Keratinocyte (primary cell): ENCODE data around the gene TMEM107. TPM values are rescaled to one million over a fixed set of nuclear protein-coding genes. Genes with fewer than 3 reads are reported as not detected.

Experiments used
- DNase-seq: peaks from one replicate; pipeline ENCODE4 v3.0.0-alpha.2; 2011; ENCODE audit warnings: low read depth, missing footprints, low spot score
- FAIRE-seq: peaks from 2 replicates; lab custom pipeline; 2011; peaks lifted over from hg19 to GRCh38; lab: Jason Lieb, UNC
- H2AFZ ChIP-seq: 2 replicates; pipeline ENCODE4 v1.6.0; 2012; ENCODE audit warnings: low read length, control low read depth, inconsistent platforms; ENCODE audit not compliant: control insufficient read depth
- H3K27ac ChIP-seq: 2 replicates; pipeline ENCODE4 v1.5.1; 2011; ENCODE audit warnings: low read length; ENCODE audit not compliant: control insufficient read depth, insufficient read depth
- H3K27me3 ChIP-seq: 3 replicates; pipeline ENCODE4 v1.6.0; 2011; ENCODE audit warnings: low read length; ENCODE audit not compliant: control insufficient read depth, insufficient read depth; ENCODE audit errors: extremely low read depth
- H3K36me3 ChIP-seq, 2 experiments: 2 replicates in 1 of 2; 3 replicates in 1 of 2; pipeline ENCODE4 v1.5.1; 2011; ENCODE audit warnings: low read length in 2 of 2, mild to moderate bottlenecking in 1 of 2; ENCODE audit not compliant: control insufficient read depth in 2 of 2, insufficient read depth in 2 of 2; ENCODE audit errors: extremely low read depth in 1 of 2
- H3K4me1 ChIP-seq: 3 replicates; pipeline ENCODE4 v1.5.1; 2011; ENCODE audit warnings: low read length; ENCODE audit not compliant: control insufficient read depth, insufficient read depth; ENCODE audit errors: extremely low read depth
- H3K4me2 ChIP-seq: 3 replicates; pipeline ENCODE4 v1.6.0; 2011; ENCODE audit warnings: low read depth, low read length; ENCODE audit not compliant: control insufficient read depth, insufficient read depth; ENCODE audit errors: extremely low read depth
- H3K4me3 ChIP-seq, 3 experiments: fragments of 200-600 bp in 1 of 3; sonication (generic) in 1 of 3; 2 replicates in 2 of 3; 3 replicates in 1 of 3; pipeline ENCODE4 v1.5.1; 2011 to 2016; ENCODE audit warnings: low read length in 3 of 3, mild to moderate bottlenecking in 3 of 3, control low read depth in 2 of 3, inconsistent platforms in 1 of 3, low read depth in 1 of 3, mixed read lengths in 1 of 3, mixed run types in 1 of 3, moderate library complexity in 1 of 3; ENCODE audit not compliant: control insufficient read depth in 2 of 3, insufficient read depth in 2 of 3; ENCODE audit errors: extremely low read depth in 1 of 3
- H3K79me2 ChIP-seq: 2 replicates; pipeline ENCODE4 v1.6.0; 2012; ENCODE audit warnings: low read length; ENCODE audit not compliant: control insufficient read depth, insufficient read depth
- H3K9ac ChIP-seq: 3 replicates; pipeline ENCODE4 v1.6.0; 2011; ENCODE audit warnings: low read length; ENCODE audit not compliant: control insufficient read depth, insufficient read depth; ENCODE audit errors: extremely low read depth
- H3K9me1 ChIP-seq: 3 replicates; pipeline ENCODE4 v1.6.0; 2011; ENCODE audit warnings: low read length; ENCODE audit not compliant: control insufficient read depth, insufficient read depth; ENCODE audit errors: extremely low read depth
- H3K9me3 ChIP-seq: 2 replicates; pipeline ENCODE4 v1.5.1; 2012; ENCODE audit warnings: low read depth, low read length; ENCODE audit not compliant: control insufficient read depth
- H4K20me1 ChIP-seq: 3 replicates; pipeline ENCODE4 v1.6.0; 2011; ENCODE audit warnings: low read length; ENCODE audit not compliant: control insufficient read depth, insufficient read depth; ENCODE audit errors: extremely low read depth
- EZH2 ChIP-seq: IDR thresholded peaks from one replicate; pipeline ENCODE4 v1.6.1; 2012; ENCODE audit warnings: inconsistent platforms, mild to moderate bottlenecking, low read length, moderate library complexity
- dilution Hi-C: fragments of 300-500 bp; cut with MboI; formaldehyde crosslinking; loops from one replicate; pipeline ENCODE4 v1.7.0; 2020; ENCODE audit warnings: low sequenced_read_pairs; ENCODE audit not compliant: extremely low pct_ligation_motif_present
- polyA plus RNA-seq, 5 experiments: library from polyadenylated mRNA; depleted of rRNA in 3 of 5; stranded (reverse) in 3 of 5; stranded (forward) in 1 of 5; unstranded in 1 of 5; fragments of >200 nt; gene quantifications; 1 replicate in 1 of 5; 2 replicates in 3 of 5; 3 replicates in 1 of 5; pipeline versions ENCODE4 v1.2.1 to v1.2.3, GENCODE V29; 2011 to 2012; ENCODE audit warnings: missing spikeins in 2 of 5, low read depth in 1 of 5, low replicate concordance in 1 of 5
- TF ChIP-seq, protein P1 (sequence below), 3 experiments: IDR thresholded peaks in 1 of 3; conservative IDR thresholded peaks in 1 of 3; optimal IDR thresholded peaks in 1 of 3; 2 replicates in 2 of 3; 3 replicates in 1 of 3; pipeline versions ENCODE3 to v1.5.1; 2011; ENCODE audit warnings: low read length in 3 of 3, mild to moderate bottlenecking in 3 of 3, moderate library complexity in 2 of 3, control low read depth in 1 of 3, inconsistent platforms in 1 of 3; ENCODE audit not compliant: insufficient read depth in 2 of 3; ENCODE audit errors: extremely low read depth in 1 of 3

Gene TMEM107
- polyA plus RNA-seq, 1 donor (not counting 4 experiments of a cell fraction or from before 2014, with no cell fraction given) = 19.0 TPM

DNA sequence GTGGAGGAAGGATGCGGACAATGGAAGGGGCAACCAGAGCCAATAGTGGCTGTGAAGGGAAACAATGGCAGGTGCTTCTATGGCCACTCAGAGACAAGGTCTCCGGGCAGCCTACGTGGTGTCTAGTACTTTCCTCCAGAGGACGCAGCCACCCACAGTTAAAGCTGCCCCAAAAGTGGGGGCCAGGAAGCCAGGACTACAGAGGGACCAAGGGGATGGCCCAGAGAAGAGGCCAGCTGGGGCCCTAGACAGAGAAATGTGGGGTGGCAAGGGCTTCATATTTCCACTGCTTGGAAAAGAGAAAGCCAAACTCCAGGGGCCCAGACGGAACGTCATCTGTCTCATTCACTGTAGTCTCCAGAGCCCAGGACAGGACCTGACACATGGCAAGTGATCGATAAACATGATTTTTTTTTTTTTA, 23.1 kb downstream of the TMEM107 start:
- H3K27ac ChIP-seq = peak overlapping the region; percentile 98
- peaks cover 38% of the 10 kb centered on the region for H3K4me1 ChIP-seq
- H2AFZ ChIP-seq = no peak overlapping the region
- peaks cover 11% of the 10 kb centered on the region for H3K9me1 ChIP-seq
- no peaks in the 10 kb centered on the region for H3K9me3 ChIP-seq
- peaks cover 51% of the 10 kb centered on the region for H3K79me2 ChIP-seq
- H3K9ac ChIP-seq = peak overlapping the region; percentile 100
- H3K4me2 ChIP-seq = peak overlapping the region; percentile 90
- peak overlapping the region in 2 of 3 experiments; percentile 59 to 83 for H3K4me3 ChIP-seq
- DNase-seq (no peak), FAIRE-seq (no peak)
- H3K27me3 ChIP-seq = no peaks in the 10 kb centered on the region
- peaks cover 13% of the 10 kb centered on the region for H4K20me1 ChIP-seq
- TF ChIP-seq, protein P1, sequence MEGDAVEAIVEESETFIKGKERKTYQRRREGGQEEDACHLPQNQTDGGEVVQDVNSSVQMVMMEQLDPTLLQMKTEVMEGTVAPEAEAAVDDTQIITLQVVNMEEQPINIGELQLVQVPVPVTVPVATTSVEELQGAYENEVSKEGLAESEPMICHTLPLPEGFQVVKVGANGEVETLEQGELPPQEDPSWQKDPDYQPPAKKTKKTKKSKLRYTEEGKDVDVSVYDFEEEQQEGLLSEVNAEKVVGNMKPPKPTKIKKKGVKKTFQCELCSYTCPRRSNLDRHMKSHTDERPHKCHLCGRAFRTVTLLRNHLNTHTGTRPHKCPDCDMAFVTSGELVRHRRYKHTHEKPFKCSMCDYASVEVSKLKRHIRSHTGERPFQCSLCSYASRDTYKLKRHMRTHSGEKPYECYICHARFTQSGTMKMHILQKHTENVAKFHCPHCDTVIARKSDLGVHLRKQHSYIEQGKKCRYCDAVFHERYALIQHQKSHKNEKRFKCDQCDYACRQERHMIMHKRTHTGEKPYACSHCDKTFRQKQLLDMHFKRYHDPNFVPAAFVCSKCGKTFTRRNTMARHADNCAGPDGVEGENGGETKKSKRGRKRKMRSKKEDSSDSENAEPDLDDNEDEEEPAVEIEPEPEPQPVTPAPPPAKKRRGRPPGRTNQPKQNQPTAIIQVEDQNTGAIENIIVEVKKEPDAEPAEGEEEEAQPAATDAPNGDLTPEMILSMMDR (optimal IDR thresholded peaks at IDR 0.05 in 1 of 3, IDR thresholded peaks at IDR 0.05 in 1 of 3, conservative IDR thresholded peaks at IDR 0.05 in 1 of 3; ENCODE audit: extremely low read depth in 1 of 3, insufficient read depth in 2 of 3, low read length in 3 of 3) = no peak
- TF ChIP-seq EZH2 = no peak
- peaks cover 20 to 38% of the 10 kb centered on the region in 2 experiments for H3K36me3 ChIP-seq
- dilution Hi-C loops = no loop called here

DNA sequence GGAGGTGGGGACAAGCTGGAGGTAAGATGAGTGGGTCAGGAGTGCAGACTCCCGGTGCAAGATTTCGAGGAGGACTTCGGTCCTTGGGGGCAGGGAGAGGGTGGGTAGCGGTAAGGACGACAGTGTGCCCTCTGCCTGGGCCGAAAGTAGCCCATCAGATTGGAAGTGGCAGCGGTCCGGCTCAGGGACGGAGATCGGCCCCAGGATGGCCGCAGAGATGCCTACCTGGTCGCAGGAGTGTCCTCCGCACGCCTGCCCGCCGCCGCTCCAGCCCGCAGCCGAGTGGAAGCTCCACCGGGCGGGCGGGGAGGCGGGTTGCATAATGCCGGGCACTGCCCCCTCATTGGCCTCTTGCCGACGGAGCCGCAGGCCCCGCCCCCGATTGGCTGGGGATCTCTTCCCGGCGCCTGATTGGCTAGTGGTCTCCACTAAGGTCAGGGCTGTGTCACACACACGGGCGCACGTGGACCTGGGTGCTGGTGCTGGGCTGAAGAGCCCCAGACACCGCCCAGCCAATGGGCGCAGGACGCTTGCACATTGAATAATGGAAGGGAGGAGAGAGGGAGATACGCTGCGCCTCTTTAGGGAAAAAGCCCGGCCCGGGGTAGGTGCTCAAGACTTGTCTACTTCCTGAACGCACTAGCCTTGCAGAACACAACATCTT, 23.9 kb downstream of the TMEM107 start, which contains the start of gene PER1:
TSS of gene PER1 (minus strand) at position 293 of the 664 bp plus-strand sequence. CDS start 1,698 bp downstream, outside the sequence.
- no peak for TF ChIP-seq EZH2
- TF ChIP-seq, protein P1 (optimal IDR thresholded peaks at IDR 0.05 in 1 of 3, IDR thresholded peaks at IDR 0.05 in 1 of 3, conservative IDR thresholded peaks at IDR 0.05 in 1 of 3; ENCODE audit: extremely low read depth in 1 of 3, insufficient read depth in 2 of 3, low read length in 3 of 3) = no peak

More for the DNA sequence above, 23.9 kb downstream of the TMEM107 start, which contains the start of gene PER1:
- Histone ChIP-seq H3K9ac (peak within 1 kb of the TSS; percentile 100), H3K27ac (peak within 1 kb of the TSS; percentile 98), H4K20me1 (peaks cover 13% of the 10 kb centered on the region), H3K4me1 (peaks cover 38% of the 10 kb centered on the region), H2AFZ (no peak within 1 kb of the TSS), H3K9me3 (no peaks in the 10 kb centered on the region), H3K4me3 (peak within 1 kb of the TSS; percentile 62 to 86 (median 83)), H3K27me3 (no peaks in the 10 kb centered on the region), H3K4me2 (peak within 1 kb of the TSS; percentile 90), H3K9me1 (peaks cover 11% of the 10 kb centered on the region), H3K79me2 (peaks cover 53% of the 10 kb centered on the region), H3K36me3 (peaks cover 28 to 46% of the 10 kb centered on the region in 2 experiments)
- DNase-seq (no peak), FAIRE-seq (peak; percentile 71)
- dilution Hi-C loops = no loop called here
